GM23338 (cell line): Measurements from ENCODE around the gene MICAL3. TPM values are rescaled to one million over a fixed set of nuclear protein-coding genes. Genes with fewer than 3 reads are reported as not detected.
A peak's percentile ranks its signal among the peaks of the same experiment; 100 is the strongest.

ENCODE experiments used
- ATAC-seq: fragments of 200-7000 bp; cut with Tn5 transposase; 3 replicates; pipeline ENCODE4 v1.9.1; 2020
- DNase-seq: peaks from one replicate; pipeline ENCODE4 v3.0.0-alpha.2; 2015; ENCODE audit warnings: low spot score
- H2AFZ ChIP-seq: fragments of 200-600 bp; sonication (generic); 2 replicates; pipeline ENCODE4 v1.8.0; 2016; ENCODE audit warnings: antibody characterized with exemption, mild to moderate bottlenecking, moderate library complexity
- H3F3A ChIP-seq: fragments of 200-600 bp; sonication (generic); replicated peaks from 2 replicates; pipeline ENCODE4 v1.8.0; 2017; ENCODE audit warnings: antibody characterized with exemption, mixed run types, low read depth
- H3K27ac ChIP-seq: fragments of 200-600 bp; sonication (generic); 2 replicates; pipeline ENCODE4 v1.6.1; 2016; ENCODE audit warnings: low read depth
- H3K27me3 ChIP-seq: fragments of 200-600 bp; sonication (generic); 2 replicates; pipeline ENCODE4 v1.8.0; 2016; ENCODE audit warnings: mild to moderate bottlenecking, mixed run types, moderate library complexity; ENCODE audit not compliant: insufficient read depth
- H3K36me3 ChIP-seq: fragments of 200-600 bp; sonication (generic); 2 replicates; pipeline ENCODE4 v1.8.0; 2016; ENCODE audit warnings: mild to moderate bottlenecking; ENCODE audit not compliant: insufficient read depth
- H3K4me1 ChIP-seq: fragments of 200-600 bp; sonication (generic); 2 replicates; pipeline ENCODE4 v1.8.0; 2016; ENCODE audit warnings: mild to moderate bottlenecking, moderate library complexity; ENCODE audit not compliant: insufficient read depth
- H3K4me2 ChIP-seq: fragments of 200-600 bp; sonication (generic); 2 replicates; pipeline ENCODE4 v1.7.1; 2017; ENCODE audit warnings: mixed run types
- H3K4me3 ChIP-seq: fragments of 200-600 bp; sonication (generic); 2 replicates; pipeline ENCODE4 v1.6.1; 2016; ENCODE audit warnings: mixed run types
- H3K79me2 ChIP-seq: fragments of 200-600 bp; sonication (generic); replicated peaks from 2 replicates; pipeline ENCODE4 v1.8.0; 2017; ENCODE audit warnings: mild to moderate bottlenecking; ENCODE audit not compliant: insufficient read depth
- H3K9me2 ChIP-seq: fragments of 200-600 bp; sonication (generic); 2 replicates; pipeline ENCODE4 v1.8.0; 2017; ENCODE audit not compliant: insufficient read depth
- H4K20me1 ChIP-seq: fragments of 200-600 bp; sonication (generic); replicated peaks from 2 replicates; pipeline ENCODE4 v1.8.0; 2017; ENCODE audit warnings: mild to moderate bottlenecking; ENCODE audit not compliant: insufficient read depth
- H3K27ac Mint-ChIP-seq: 2 replicates; pipeline ENCODE4 v1.8.0; 2020; ENCODE audit warnings: inconsistent platforms, mild to moderate bottlenecking, moderate library complexity, mixed read lengths
- H3K27me3 Mint-ChIP-seq: 3 replicates; pipeline ENCODE4 v1.8.0; 2022; ENCODE audit warnings: low read depth, mild to moderate bottlenecking, moderate library complexity, mixed read lengths, inconsistent platforms; ENCODE audit not compliant: insufficient read depth, poor library complexity
- H3K36me3 Mint-ChIP-seq: 3 replicates; pipeline ENCODE4 v1.8.0; 2021; ENCODE audit warnings: low read depth, mild to moderate bottlenecking, inconsistent platforms, moderate library complexity, mixed read lengths
- H3K4me1 Mint-ChIP-seq: 3 replicates; pipeline ENCODE4 v1.8.0; 2020; ENCODE audit warnings: mild to moderate bottlenecking, inconsistent platforms, mixed read lengths
- H3K4me3 Mint-ChIP-seq: 3 replicates; pipeline ENCODE4 v1.8.0; 2021; ENCODE audit warnings: moderate library complexity, mild to moderate bottlenecking, inconsistent platforms, mixed read lengths
- H3K9me3 Mint-ChIP-seq: 3 replicates; pipeline ENCODE4 v1.8.0; 2020; ENCODE audit warnings: moderate library complexity, mild to moderate bottlenecking, inconsistent platforms, mixed read lengths
- CREB1 ChIP-seq: fragments of 250-450 bp; sonication (Bioruptor Pico); IDR thresholded peaks from 2 replicates; pipeline ENCODE4 v1.5.0; 2020; ENCODE audit warnings: low read depth, mild to moderate bottlenecking, moderate library complexity
- EZH2 ChIP-seq: fragments of 200-600 bp; sonication (generic); IDR thresholded peaks from one replicate; pipeline ENCODE4 v1.8.0; 2017; ENCODE audit warnings: antibody characterized with exemption, mild to moderate bottlenecking, low read depth; ENCODE audit not compliant: unreplicated experiment
- EZH2phosphoT487 ChIP-seq: fragments of 200-600 bp; sonication (generic); IDR thresholded peaks from one replicate; pipeline ENCODE4 v1.8.1; 2018; ENCODE audit warnings: antibody characterized with exemption; ENCODE audit not compliant: unreplicated experiment
- JUNB ChIP-seq: IDR thresholded peaks from one replicate; pipeline ENCODE4 v1.6.1; 2016; ENCODE audit warnings: antibody characterized with exemption; ENCODE audit not compliant: unreplicated experiment
- NANOG ChIP-seq: IDR thresholded peaks from 2 replicates; pipeline ENCODE4 v1.6.1; 2016; ENCODE audit warnings: antibody characterized with exemption, borderline replicate concordance
- POLR2AphosphoS5 ChIP-seq: IDR thresholded peaks from 2 replicates; pipeline ENCODE4 v1.6.1; 2016; ENCODE audit warnings: antibody characterized with exemption, low read depth
- STAT1 ChIP-seq: IDR thresholded peaks from one replicate; pipeline ENCODE4 v1.6.1; 2016; ENCODE audit warnings: antibody characterized with exemption; ENCODE audit not compliant: unreplicated experiment
- ZNF114 ChIP-seq: fragments of 250-450 bp; sonication (Bioruptor Pico); IDR thresholded peaks from 2 replicates; pipeline ENCODE4 v1.5.0; 2020; ENCODE audit warnings: mild to moderate bottlenecking, moderate library complexity
- ZNF331 ChIP-seq: fragments of 250-450 bp; sonication (Bioruptor Pico); IDR thresholded peaks from 2 replicates; pipeline ENCODE4 v1.5.0; 2020; ENCODE audit warnings: low read depth, mild to moderate bottlenecking, moderate library complexity
- polyA plus RNA-seq: library from polyadenylated mRNA; unstranded; fragments of >200 nt; fragmentation: Nextera tagmentation; extraction: Ambion mirVana; gene quantifications from 2 replicates; pipeline ENCODE4 v1.2.1, GENCODE V29; 2016
- total RNA-seq: library from RNA; depleted of rRNA; stranded (reverse); fragments of >200 nt; shearing (Covaris generic); gene quantifications from 2 replicates; pipeline ENCODE4 v1.2.3, GENCODE V29; 2014
- TF ChIP-seq, protein P1 (sequence below): fragments of 250-450 bp; sonication (Bioruptor Pico); IDR thresholded peaks from 2 replicates; pipeline ENCODE4 v1.5.0; 2020; ENCODE audit warnings: mild to moderate bottlenecking, moderate library complexity
- TF ChIP-seq, protein P2 (sequence below), 2 experiments: fragments of 200-600 bp in 1 of 2; sonication (generic) in 1 of 2; conservative IDR thresholded peaks; 2 replicates each; pipeline versions ENCODE4 v1.5.1 to v1.6.1; 2016 to 2017; ENCODE audit warnings: antibody characterized with exemption in 2 of 2, low read depth in 2 of 2, mild to moderate bottlenecking in 2 of 2, moderate library complexity in 1 of 2
- TF ChIP-seq, protein P3 (sequence below): IDR thresholded peaks from 2 replicates; pipeline ENCODE4 v1.6.1; 2016; ENCODE audit warnings: antibody characterized with exemption
- TF ChIP-seq, protein P4 (sequence below): IDR thresholded peaks from one replicate; pipeline ENCODE4 v1.6.1; 2018; ENCODE audit warnings: antibody characterized with exemption; ENCODE audit not compliant: unreplicated experiment

Gene MICAL3
- total and polyA plus RNA-seq, 2 experiments from 2014 or later, result 10.1 to 33.9 TPM

DNA sequence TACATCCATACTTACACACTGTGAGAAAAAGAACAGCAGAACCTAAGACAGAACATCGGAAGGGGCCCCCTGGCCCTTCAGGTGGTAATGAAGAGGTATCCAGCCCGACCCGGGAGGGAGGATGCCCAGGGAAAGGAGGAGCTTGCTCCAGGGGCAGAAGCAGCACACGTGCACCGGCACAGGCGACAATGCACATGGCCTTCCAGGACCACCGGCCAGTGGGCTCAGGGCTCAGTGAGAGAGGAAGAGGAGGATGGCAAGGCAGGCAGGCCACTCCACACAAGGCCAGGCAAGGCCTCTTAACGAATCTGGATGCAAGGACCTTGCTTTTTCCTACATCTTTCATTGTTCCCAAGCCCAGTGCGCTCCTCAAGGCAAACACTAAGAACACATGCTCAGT is 52.6 kb downstream of the MICAL3 start:
- Histone ChIP-seq H3K4me2 (peak overlapping the region; percentile 64), H3K27ac (peak overlapping the region; percentile 69; the same call in 1 of the 2 replicates), H3K4me1 (peaks cover 17% of the 10 kb centered on the region), H3K27me3 (no peaks in the 10 kb centered on the region), H3K9me2 (no peaks in the 10 kb centered on the region), H3K4me3 (no peak overlapping the region), H3K36me3 (no peaks in the 10 kb centered on the region), H3K79me2 (peaks cover 92% of the 10 kb centered on the region), H4K20me1 (peaks cover 11% of the 10 kb centered on the region), H3F3A (no peaks in the 10 kb centered on the region), H2AFZ (no peak overlapping the region)
- peaks cover 38% of the 10 kb centered on the region for H3K4me1 Mint-ChIP-seq
- H3K36me3 Mint-ChIP-seq, result peaks cover 3% of the 10 kb centered on the region; the same call in 2 of the 3 replicates
- peaks cover 8% of the 10 kb centered on the region for H3K27me3 Mint-ChIP-seq
- no peaks in the 10 kb centered on the region; the same call in 2 of the 3 replicates for H3K9me3 Mint-ChIP-seq
- TF ChIP-seq ZNF114, result no peak
- no peak for TF ChIP-seq NANOG
- no peak for TF ChIP-seq JUNB
- TF ChIP-seq ZNF331, result no peak
- no peak for TF ChIP-seq CREB1 (CRISPR knock-in tag)
- TF ChIP-seq, protein P1, sequence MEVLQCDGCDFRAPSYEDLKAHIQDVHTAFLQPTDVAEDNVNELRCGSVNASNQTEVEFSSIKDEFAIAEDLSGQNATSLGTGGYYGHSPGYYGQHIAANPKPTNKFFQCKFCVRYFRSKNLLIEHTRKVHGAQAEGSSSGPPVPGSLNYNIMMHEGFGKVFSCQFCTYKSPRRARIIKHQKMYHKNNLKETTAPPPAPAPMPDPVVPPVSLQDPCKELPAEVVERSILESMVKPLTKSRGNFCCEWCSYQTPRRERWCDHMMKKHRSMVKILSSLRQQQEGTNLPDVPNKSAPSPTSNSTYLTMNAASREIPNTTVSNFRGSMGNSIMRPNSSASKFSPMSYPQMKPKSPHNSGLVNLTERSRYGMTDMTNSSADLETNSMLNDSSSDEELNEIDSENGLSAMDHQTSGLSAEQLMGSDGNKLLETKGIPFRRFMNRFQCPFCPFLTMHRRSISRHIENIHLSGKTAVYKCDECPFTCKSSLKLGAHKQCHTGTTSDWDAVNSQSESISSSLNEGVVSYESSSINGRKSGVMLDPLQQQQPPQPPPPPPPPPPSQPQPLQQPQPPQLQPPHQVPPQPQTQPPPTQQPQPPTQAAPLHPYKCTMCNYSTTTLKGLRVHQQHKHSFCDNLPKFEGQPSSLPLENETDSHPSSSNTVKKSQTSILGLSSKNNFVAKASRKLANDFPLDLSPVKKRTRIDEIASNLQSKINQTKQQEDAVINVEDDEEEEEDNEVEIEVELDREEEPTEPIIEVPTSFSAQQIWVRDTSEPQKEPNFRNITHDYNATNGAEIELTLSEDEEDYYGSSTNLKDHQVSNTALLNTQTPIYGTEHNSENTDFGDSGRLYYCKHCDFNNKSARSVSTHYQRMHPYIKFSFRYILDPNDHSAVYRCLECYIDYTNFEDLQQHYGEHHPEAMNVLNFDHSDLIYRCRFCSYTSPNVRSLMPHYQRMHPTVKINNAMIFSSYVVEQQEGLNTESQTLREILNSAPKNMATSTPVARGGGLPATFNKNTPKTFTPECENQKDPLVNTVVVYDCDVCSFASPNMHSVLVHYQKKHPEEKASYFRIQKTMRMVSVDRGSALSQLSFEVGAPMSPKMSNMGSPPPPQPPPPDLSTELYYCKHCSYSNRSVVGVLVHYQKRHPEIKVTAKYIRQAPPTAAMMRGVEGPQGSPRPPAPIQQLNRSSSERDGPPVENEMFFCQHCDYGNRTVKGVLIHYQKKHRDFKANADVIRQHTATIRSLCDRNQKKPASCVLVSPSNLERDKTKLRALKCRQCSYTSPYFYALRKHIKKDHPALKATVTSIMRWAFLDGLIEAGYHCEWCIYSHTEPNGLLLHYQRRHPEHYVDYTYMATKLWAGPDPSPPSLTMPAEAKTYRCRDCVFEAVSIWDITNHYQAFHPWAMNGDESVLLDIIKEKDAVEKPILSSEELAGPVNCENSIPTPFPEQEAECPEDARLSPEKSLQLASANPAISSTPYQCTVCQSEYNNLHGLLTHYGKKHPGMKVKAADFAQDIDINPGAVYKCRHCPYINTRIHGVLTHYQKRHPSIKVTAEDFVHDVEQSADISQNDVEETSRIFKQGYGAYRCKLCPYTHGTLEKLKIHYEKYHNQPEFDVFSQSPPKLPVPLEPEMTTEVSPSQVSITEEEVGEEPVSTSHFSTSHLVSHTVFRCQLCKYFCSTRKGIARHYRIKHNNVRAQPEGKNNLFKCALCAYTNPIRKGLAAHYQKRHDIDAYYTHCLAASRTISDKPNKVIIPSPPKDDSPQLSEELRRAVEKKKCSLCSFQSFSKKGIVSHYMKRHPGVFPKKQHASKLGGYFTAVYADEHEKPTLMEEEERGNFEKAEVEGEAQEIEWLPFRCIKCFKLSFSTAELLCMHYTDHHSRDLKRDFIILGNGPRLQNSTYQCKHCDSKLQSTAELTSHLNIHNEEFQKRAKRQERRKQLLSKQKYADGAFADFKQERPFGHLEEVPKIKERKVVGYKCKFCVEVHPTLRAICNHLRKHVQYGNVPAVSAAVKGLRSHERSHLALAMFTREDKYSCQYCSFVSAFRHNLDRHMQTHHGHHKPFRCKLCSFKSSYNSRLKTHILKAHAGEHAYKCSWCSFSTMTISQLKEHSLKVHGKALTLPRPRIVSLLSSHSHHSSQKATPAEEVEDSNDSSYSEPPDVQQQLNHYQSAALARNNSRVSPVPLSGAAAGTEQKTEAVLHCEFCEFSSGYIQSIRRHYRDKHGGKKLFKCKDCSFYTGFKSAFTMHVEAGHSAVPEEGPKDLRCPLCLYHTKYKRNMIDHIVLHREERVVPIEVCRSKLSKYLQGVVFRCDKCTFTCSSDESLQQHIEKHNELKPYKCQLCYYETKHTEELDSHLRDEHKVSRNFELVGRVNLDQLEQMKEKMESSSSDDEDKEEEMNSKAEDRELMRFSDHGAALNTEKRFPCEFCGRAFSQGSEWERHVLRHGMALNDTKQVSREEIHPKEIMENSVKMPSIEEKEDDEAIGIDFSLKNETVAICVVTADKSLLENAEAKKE, result no peak
- no peak for TF ChIP-seq POLR2AphosphoS5
- TF ChIP-seq, protein P2, sequence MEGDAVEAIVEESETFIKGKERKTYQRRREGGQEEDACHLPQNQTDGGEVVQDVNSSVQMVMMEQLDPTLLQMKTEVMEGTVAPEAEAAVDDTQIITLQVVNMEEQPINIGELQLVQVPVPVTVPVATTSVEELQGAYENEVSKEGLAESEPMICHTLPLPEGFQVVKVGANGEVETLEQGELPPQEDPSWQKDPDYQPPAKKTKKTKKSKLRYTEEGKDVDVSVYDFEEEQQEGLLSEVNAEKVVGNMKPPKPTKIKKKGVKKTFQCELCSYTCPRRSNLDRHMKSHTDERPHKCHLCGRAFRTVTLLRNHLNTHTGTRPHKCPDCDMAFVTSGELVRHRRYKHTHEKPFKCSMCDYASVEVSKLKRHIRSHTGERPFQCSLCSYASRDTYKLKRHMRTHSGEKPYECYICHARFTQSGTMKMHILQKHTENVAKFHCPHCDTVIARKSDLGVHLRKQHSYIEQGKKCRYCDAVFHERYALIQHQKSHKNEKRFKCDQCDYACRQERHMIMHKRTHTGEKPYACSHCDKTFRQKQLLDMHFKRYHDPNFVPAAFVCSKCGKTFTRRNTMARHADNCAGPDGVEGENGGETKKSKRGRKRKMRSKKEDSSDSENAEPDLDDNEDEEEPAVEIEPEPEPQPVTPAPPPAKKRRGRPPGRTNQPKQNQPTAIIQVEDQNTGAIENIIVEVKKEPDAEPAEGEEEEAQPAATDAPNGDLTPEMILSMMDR (conservative IDR thresholded peaks at IDR 0.05; ENCODE audit: low read depth in 2 of 2), result no peak
- TF ChIP-seq STAT1, result no peak
- TF ChIP-seq, protein P3, sequence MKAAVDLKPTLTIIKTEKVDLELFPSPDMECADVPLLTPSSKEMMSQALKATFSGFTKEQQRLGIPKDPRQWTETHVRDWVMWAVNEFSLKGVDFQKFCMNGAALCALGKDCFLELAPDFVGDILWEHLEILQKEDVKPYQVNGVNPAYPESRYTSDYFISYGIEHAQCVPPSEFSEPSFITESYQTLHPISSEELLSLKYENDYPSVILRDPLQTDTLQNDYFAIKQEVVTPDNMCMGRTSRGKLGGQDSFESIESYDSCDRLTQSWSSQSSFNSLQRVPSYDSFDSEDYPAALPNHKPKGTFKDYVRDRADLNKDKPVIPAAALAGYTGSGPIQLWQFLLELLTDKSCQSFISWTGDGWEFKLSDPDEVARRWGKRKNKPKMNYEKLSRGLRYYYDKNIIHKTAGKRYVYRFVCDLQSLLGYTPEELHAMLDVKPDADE, result no peak
- no peak for TF ChIP-seq EZH2
- TF ChIP-seq, protein P4, sequence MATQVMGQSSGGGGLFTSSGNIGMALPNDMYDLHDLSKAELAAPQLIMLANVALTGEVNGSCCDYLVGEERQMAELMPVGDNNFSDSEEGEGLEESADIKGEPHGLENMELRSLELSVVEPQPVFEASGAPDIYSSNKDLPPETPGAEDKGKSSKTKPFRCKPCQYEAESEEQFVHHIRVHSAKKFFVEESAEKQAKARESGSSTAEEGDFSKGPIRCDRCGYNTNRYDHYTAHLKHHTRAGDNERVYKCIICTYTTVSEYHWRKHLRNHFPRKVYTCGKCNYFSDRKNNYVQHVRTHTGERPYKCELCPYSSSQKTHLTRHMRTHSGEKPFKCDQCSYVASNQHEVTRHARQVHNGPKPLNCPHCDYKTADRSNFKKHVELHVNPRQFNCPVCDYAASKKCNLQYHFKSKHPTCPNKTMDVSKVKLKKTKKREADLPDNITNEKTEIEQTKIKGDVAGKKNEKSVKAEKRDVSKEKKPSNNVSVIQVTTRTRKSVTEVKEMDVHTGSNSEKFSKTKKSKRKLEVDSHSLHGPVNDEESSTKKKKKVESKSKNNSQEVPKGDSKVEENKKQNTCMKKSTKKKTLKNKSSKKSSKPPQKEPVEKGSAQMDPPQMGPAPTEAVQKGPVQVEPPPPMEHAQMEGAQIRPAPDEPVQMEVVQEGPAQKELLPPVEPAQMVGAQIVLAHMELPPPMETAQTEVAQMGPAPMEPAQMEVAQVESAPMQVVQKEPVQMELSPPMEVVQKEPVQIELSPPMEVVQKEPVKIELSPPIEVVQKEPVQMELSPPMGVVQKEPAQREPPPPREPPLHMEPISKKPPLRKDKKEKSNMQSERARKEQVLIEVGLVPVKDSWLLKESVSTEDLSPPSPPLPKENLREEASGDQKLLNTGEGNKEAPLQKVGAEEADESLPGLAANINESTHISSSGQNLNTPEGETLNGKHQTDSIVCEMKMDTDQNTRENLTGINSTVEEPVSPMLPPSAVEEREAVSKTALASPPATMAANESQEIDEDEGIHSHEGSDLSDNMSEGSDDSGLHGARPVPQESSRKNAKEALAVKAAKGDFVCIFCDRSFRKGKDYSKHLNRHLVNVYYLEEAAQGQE, result no peak
- TF ChIP-seq EZH2phosphoT487, result no peak
- DNase-seq (no peak), ATAC-seq (peak; percentile 12; the same call in 1 of the 3 replicates)
- peak overlapping the region; percentile 32; the same call in 1 of the 2 replicates for H3K27ac Mint-ChIP-seq
- H3K4me3 Mint-ChIP-seq, result no peak overlapping the region
